ENCODE data around the gene PMPCA. TPM values are rescaled to one million over a fixed set of nuclear protein-coding genes. Genes with fewer than 3 reads are reported as not detected.
A peak's percentile ranks its signal among the peaks of the same experiment; 100 is the strongest.

Gene PMPCA
- total and polyA plus RNA-seq, 2 of the 13 experiments (the other 11 are each of a cell fraction or from before 2014, with no cell fraction given) = 70.2 to 88.4 TPM

- TF ChIP-seq, protein P1, sequence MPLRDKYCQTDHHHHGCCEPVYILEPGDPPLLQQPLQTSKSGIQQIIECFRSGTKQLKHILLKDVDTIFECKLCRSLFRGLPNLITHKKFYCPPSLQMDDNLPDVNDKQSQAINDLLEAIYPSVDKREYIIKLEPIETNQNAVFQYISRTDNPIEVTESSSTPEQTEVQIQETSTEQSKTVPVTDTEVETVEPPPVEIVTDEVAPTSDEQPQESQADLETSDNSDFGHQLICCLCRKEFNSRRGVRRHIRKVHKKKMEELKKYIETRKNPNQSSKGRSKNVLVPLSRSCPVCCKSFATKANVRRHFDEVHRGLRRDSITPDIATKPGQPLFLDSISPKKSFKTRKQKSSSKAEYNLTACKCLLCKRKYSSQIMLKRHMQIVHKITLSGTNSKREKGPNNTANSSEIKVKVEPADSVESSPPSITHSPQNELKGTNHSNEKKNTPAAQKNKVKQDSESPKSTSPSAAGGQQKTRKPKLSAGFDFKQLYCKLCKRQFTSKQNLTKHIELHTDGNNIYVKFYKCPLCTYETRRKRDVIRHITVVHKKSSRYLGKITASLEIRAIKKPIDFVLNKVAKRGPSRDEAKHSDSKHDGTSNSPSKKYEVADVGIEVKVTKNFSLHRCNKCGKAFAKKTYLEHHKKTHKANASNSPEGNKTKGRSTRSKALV (CRISPR knock-in tag; IDR thresholded peaks at IDR 0.05) = no peak
- TF ChIP-seq KDM5B (CRISPR knock-in tag; IDR thresholded peaks at IDR 0.05; ENCODE audit: borderline replicate concordance) (peak; percentile 78), ZMYM4 (CRISPR knock-in tag; IDR thresholded peaks at IDR 0.05) (peak; percentile 14; the same call in 1 of the 2 replicates), PAF1 (CRISPR knock-in tag; IDR thresholded peaks at IDR 0.05) (no peak), ZKSCAN5 (CRISPR knock-in tag; IDR thresholded peaks at IDR 0.05) (no peak), ZNF335 (CRISPR knock-in tag; IDR thresholded peaks at IDR 0.05) (no peak), NFKBIZ (CRISPR knock-in tag; IDR thresholded peaks at IDR 0.05) (peak; percentile 57; the same call in 1 of the 2 replicates), EEA1 (CRISPR knock-in tag; IDR thresholded peaks at IDR 0.05; ENCODE audit: borderline replicate concordance) (0 out of 2 replicates have a peak, but pooled peaks have one; percentile 35), SOX5 (CRISPR knock-in tag; IDR thresholded peaks at IDR 0.05; ENCODE audit: borderline replicate concordance) (peak; percentile 35; the same call in 1 of the 2 replicates), CAMTA2 (CRISPR knock-in tag; IDR thresholded peaks at IDR 0.05; ENCODE audit: borderline replicate concordance) (no peak), ZNF225 (CRISPR knock-in tag; IDR thresholded peaks at IDR 0.05) (no peak; the same call in 1 of the 2 replicates), TRIM24 (CRISPR knock-in tag; IDR thresholded peaks at IDR 0.05) (no peak), SMARCE1 (IDR thresholded peaks at IDR 0.05; ENCODE audit: borderline replicate concordance) (no peak), ZNF549 (CRISPR knock-in tag; IDR thresholded peaks at IDR 0.05) (no peak), HDAC6 (IDR thresholded peaks at IDR 0.05; ENCODE audit: low read depth, low read length) (no peak), FUBP1 (CRISPR knock-in tag; IDR thresholded peaks at IDR 0.05; ENCODE audit: borderline replicate concordance) (no peak), ZNF644 (CRISPR knock-in tag; IDR thresholded peaks at IDR 0.05; ENCODE audit: low read depth) (no peak), ZSCAN9 (CRISPR knock-in tag; IDR thresholded peaks at IDR 0.05; ENCODE audit: borderline replicate concordance) (0 out of 2 replicates have a peak, but pooled peaks have one; percentile 50), MTA3 (CRISPR knock-in tag; IDR thresholded peaks at IDR 0.05) (no peak), ZNF724P (CRISPR knock-in tag; IDR thresholded peaks at IDR 0.05; ENCODE audit: borderline replicate concordance) (peak; percentile 76), PHB2 (IDR thresholded peaks at IDR 0.05; ENCODE audit: partially characterized antibody) (no peak), ZNF790 (CRISPR knock-in tag; IDR thresholded peaks at IDR 0.05; ENCODE audit: borderline replicate concordance) (no peak)
- TF ChIP-seq, protein P2, sequence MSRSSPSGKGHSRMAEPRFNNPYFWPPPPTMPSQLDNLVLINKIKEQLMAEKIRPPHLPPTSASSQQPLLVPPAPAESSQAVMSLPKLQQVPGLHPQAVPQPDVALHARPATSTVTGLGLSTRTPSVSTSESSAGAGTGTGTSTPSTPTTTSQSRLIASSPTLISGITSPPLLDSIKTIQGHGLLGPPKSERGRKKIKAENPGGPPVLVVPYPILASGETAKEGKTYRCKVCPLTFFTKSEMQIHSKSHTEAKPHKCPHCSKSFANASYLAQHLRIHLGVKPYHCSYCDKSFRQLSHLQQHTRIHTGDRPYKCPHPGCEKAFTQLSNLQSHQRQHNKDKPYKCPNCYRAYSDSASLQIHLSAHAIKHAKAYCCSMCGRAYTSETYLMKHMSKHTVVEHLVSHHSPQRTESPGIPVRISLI (CRISPR knock-in tag; IDR thresholded peaks at IDR 0.05; ENCODE audit: borderline replicate concordance) = no peak
- TF ChIP-seq, protein P3, sequence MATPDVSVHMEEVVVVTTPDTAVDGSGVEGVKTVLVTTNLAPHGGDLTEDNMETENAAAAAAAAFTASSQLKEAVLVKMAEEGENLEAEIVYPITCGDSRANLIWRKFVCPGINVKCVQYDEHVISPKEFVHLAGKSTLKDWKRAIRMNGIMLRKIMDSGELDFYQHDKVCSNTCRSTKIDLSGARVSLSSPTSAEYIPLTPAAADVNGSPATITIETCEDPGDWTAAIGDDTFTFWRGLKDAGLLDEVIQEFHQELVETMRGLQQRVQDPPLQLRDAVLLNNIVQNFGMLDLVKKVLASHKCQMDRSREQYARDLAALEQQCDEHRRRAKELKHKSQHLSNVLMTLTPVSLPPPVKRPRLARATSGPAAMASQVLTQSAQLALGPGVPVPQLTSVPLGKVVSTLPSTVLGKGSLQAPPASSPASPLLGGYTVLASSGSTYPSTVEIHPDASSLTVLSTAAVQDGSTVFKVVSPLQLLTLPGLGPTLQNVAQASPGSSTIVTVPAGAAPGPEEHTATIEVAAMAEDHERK (CRISPR knock-in tag; IDR thresholded peaks at IDR 0.05; ENCODE audit: low read depth) = 0 out of 2 replicates have a peak, but pooled peaks have one; percentile 34
These were observed at the start of gene PMPCA, which contains the start of gene ENTR1 (continued) for GRCh38 chr9:136410500-136411287.

Measured in HepG2 (cell line).